Measurements from ENCODE around the gene KLK12.

Gene KLK12, protein sequence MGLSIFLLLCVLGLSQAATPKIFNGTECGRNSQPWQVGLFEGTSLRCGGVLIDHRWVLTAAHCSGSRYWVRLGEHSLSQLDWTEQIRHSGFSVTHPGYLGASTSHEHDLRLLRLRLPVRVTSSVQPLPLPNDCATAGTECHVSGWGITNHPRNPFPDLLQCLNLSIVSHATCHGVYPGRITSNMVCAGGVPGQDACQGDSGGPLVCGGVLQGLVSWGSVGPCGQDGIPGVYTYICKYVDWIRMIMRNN

GRCh38 chr19:51034704-51035103 is at the start of gene KLK12:
Gene KLK12 (minus strand): TSS chr19:51035002. CDS start chr19:51034621, 381 bp downstream.
- peak; percentile 76 for DNase-seq

- no peak for DNase-seq
Measured at GRCh38 chr19:51084505-51084904, 49.7 kb upstream of the KLK12 start.

DNA sequence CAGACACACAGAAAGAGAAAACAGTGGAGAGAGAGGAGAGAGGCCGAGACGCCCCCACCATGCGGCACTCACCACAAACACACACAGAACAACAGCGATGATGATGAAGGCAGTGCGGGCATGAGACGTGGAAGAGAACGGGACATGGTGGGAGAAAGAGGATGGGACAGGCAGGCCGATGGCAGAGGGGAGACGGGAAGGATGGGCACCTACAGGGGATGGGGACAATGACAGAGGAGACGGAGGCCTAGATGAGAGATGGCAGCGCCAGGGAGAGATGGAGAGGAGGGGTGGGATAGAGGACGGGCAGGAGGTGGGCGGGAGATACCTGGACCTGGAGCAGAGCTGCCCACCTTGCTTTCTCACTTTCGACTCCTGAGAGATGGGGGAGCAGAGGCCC is 49.0 kb upstream of the KLK12 start:
- no peak for DNase-seq

DNA sequence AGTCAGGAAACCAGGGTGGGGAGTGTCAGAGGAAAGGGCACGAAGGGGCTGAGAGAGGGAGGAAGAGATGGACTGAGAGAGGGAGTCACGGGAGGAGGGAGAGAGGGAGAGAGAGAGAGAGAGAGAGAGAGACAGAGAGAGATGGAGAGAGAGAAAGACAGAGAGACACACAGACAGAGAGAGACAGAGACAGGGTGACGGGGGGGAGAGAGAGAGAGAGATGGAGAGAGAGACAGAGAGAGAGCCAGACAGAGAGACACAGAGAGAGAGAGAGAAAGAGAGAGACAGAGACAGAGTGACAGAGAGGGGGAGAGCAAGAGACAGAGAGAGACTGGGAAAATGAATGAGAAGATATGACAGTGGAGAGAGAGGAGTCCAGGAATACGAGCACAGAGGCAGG is 48.4 kb upstream of the KLK12 start:
- DNase-seq, result no peak

- no peak for DNase-seq
Measured at GRCh38 chr19:51082611-51083010, 47.8 kb upstream of the KLK12 start, which contains the start of gene KLK14. Gene KLK14 (minus strand): TSS chr19:51082887. CDS start chr19:51082614, 273 bp downstream.

DNA sequence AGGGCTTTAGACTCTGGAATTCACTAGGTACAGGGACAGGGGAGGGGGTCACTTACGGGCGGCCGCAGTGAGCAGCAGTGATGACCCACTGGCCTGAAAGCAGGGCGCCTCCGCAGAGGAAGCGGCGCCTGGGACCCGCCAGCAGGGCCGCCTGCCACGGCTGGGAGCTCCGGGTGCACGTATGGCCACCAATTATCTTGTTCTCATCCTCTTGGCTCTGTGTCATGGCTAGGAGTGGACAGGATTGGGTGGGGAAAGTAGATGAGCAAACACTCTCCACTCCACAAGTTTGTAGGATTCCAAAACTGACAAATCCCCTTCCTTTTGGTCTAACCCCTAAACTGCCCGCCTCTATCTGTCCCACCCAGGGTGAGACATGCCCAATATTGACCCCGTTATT is 46.7 kb upstream of the KLK12 start:
- DNase-seq, result no peak

DNA sequence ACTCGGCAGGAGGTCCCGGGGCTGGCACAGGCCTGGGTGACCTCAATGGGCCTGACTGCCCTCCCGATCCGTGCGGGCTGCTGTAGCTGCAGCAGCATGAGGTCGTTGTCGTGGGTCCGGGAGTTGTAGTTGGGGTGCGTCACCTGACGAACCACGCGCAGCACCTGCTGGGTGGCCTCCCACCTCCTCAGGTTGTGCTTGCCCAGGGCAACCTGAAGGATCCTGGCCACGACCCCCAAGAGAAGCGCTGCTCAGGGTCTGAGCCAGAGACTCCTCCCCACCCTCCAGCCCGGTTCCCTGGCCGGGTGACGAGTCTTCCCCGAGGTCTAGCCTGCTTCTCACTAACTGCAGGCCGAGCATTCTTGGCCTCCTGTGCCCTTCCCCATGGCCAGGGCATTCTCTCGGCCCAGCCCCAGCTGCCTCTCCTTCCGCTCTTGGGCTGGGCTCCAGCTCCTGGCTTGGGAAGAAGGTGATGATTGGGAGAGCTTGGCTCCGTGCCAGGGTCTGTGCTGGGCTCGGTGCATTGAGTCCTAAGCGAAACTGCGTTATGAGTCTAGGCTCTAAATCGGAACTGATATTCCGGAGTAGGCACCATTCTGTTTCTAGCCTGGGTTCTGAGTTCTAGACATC is 44.8 kb upstream of the KLK12 start:
- no peak for DNase-seq

DNA sequence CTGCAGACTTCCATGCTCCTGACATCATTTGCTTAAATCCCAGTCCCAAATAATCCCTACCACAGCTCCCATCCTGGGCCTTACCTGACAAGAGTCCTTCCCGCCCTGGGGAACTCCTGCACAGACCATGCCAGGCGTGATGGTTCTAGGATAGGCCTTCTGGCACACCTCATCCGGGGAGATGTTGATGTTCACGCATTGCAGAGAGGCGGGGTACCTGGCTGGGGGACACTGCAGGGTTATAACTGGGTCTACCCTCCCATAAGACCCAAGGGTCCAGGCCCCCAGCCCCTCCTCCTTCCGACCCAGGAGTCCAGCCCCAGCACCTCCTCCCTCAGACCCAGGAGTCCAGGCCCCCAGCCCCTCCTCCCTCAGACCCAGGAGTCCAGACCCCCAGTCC is 43.9 kb upstream of the KLK12 start:
- no peak for DNase-seq

- DNase-seq, result no peak
Measured at GRCh38 chr19:51078104-51078503, 43.3 kb upstream of the KLK12 start.

GRCh38 chr19:51076631-51077213 is 41.9 kb upstream of the KLK12 start:
- DNase-seq, result no peak

DNA sequence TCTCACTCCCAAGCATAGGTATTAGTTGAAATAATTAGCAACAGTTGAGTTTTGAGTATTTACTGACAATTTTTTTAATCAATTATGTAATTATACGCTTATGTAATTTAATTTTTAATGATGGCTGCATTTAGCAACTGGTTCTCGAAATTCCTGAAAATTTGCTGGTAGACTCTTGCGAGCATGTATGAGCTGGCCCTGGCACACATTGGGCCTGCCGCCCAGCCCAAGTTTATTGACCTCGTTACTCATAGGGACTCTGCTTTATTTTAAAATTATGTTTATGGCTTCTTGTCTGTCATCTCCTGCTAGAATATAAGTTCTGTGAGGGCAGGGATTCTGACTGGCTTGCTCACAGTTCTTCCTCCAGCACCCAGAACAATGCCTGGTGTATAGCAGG is 41.2 kb upstream of the KLK12 start:
- no peak for DNase-seq

DNA sequence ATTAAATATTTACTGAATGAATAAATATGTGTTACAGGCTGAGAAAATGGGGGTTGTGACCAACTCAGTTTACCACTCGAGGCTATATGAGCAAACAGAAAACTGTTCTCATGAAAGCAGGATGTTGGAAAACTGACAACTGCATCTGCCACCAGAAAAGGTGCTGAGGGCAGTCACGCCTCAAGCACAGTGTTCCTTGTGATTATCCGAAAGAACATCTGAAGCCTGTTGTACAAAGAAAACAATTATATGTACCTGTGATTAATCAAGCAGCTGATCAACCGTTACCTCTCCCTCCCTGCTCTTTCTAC is 36.2 kb upstream of the KLK12 start:
- peak; percentile 95 for DNase-seq

- DNase-seq, result peak; percentile 35
Measured at GRCh38 chr19:51070334-51071094, 35.7 kb upstream of the KLK12 start.

DNA sequence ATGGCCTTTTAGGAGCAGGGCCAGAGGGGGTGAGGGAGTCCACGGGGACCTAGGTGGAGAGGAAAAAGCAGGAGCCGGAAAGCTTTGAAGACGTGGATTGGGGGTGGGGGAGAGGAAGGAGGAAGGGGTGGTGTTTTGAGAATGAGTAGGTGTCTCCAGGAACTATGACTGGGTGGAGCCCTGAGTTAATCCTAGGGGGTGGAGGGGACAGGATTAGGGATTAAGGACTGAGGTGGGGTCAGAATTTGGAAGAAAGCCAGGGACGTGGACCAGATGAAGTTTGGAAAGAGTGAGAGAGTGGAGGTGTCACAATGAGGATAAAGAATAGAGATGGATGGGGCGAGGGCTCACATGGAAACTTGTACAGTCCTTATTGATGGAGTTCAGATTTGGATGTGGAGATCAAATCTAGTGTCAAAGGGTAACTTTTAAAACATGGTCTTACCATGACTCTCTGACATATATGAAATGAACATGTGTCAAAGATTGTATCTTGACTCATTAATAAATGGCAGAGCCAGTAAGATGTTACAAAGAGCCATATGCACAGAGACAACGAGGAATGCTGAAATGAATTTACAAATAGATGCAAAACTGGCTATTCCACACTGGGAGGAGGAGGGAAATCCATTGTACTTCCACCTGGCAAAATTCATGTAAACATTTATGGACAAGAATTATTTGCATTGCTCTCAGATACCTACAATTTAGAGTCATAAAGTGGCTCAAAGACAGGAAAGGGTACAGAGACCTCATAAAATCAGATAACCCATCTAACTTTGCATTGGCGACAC is 31.8 kb upstream of the KLK12 start:
- no peak for DNase-seq

GRCh38 chr19:51065221-51065960 is 30.6 kb upstream of the KLK12 start:
- no peak for DNase-seq

DNA sequence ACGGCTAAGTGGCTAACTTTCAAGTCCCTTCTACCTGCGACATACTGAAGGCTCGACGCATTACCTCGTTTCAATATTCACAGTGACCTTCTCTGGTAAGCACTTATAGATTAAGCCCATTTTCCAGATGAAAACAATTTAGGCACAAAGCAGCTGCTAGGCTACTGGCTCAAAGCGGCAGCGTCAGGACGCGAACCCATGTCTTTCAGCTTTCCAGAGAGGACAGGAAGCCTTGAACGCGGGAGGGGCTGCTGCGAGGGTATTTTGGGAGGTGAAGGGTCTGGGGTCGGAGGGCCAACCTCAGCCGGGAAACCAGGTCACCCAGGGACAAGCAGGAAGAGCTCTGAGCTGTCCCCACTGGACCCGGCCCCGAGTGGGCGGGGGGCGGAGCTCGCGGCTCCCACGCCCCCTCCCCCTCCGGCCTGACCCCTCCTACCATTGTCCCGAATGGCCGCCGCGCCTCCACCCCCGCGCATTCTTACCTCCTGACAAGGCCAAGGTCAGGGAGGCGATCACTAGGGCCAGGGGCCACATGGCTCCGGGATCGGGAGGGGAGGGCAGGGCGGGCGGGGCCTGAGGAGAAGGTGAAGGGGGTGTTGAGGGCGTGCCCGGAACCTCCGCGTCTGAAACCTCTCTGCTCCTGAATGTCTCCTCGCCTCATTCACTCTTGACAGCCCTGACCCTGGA is 29.9 kb upstream of the KLK12 start, which contains the start of gene KLK13:
TSS of gene KLK13 (minus strand) at position 559 of the 687 bp plus-strand sequence. CDS start at position 534, 25 bp downstream.
- no peak for DNase-seq

DNA sequence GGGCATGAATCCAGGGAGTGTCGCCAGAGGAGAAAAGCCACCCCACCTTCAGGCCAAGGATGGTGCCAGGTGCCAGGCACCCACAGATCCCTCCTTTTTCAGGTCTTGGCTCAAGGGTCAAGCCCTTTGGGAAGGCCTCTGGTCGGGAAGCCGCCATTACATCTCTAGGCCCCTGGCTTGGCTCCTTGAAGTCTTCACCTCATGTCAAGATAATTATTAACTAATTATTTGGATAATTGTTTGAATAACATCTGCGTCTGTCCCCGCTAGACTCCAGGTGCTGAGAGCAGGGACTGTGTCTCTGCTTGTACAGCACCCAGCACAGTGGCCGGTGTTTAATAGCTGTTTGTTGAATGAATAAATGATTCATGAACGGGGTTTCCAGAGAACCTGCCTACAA is 28.9 kb upstream of the KLK12 start:
- DNase-seq, result no peak

DNA sequence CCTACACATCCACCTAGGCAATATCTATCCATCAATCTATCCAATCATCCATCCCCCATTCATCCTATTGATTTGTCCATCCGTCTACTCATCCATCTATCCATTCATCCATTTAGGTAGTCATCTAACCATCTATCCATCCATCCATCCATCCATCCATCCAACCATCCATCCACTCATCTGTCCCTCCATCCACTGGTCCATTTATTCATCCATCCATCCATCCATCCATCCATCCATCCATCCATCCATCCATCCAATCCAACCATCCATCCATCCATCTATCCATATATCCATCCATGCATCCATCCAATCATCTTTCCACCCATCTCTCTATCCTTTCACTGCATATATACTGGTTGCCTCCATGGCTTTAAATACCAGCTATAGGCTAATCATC is 26.2 kb upstream of the KLK12 start:
- no peak for DNase-seq

- DNase-seq, result no peak
Measured at GRCh38 chr19:51060336-51060735, 25.5 kb upstream of the KLK12 start.

GRCh38 chr19:51059715-51060114 is 24.9 kb upstream of the KLK12 start:
- DNase-seq, result no peak

DNA sequence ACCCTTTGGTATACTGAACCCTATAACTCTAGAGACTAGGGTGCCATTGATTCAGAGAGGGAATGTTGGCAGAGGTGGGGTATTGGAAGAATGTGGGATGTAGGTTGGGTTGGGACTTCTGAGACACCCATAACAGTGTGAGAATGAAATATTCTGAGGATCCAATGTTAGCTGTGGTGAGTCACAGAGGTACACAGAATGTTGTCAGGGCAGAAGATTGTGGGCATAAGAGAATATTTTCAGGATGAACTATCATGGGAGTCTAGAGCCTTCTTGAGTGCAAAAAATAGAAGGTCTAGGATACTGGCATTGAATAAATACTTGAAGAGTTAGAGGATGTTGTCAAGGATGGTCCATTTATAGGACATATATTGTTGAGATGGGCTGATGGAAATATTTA is 21.1 kb upstream of the KLK12 start:
- DNase-seq, result no peak

GRCh38 chr19:51047031-51047335 is 12.2 kb upstream of the KLK12 start:
- DNase-seq, result no peak

Data from DMS153 (cell line).